HepG2 (cell line): ENCODE results near the gene NUDCD3. TPM values are rescaled to one million over a fixed set of nuclear protein-coding genes. Genes with fewer than 3 reads are reported as not detected.

ENCODE experiments used
- ATAC-seq: fragments of 200-7000 bp; cut with Tn5 transposase; 3 replicates; pipeline ENCODE4 v1.9.1; 2020; ENCODE audit warnings: mild to moderate bottlenecking, moderate library complexity
- BruUV-seq: library from RNA; stranded (reverse); fragments of 400-500 nt; replicated peaks from 2 replicates; lab custom pipeline; 2021; lab: Mats Ljungman, UMichigan
- CTCF ChIA-PET: fragments of 300-600 bp; formaldehyde crosslinking; extraction: SDS; loops from one replicate; lab custom pipeline; 2021; ENCODE audit warnings: low total read pairs, inconsistent platforms, low intra/inter-chr PET ratio; lab: Yijun Ruan, JAX
- POLR2A ChIA-PET: fragments of 350-600 bp; sonication (Branson Sonifier 250); formaldehyde crosslinking; loops from one replicate; lab custom pipeline; 2020; ENCODE audit warnings: antibody characterized with exemption, inconsistent platforms; lab: Yijun Ruan, JAX
- DNase-seq: peaks from one replicate; pipeline ENCODE4 v3.0.0-alpha.2; 2015; ENCODE audit warnings: low spot score
- FAIRE-seq: peaks from 3 replicates; lab custom pipeline; 2011; peaks lifted over from hg19 to GRCh38; lab: Jason Lieb, UNC
- H2AFZ ChIP-seq: one replicate; pipeline ENCODE4 v1.6.1; 2011; ENCODE audit warnings: low read length, inconsistent platforms
- H3K27ac ChIP-seq: fragments of 300-600 bp; 3 replicates; pipeline ENCODE4 v1.8.0; 2011; ENCODE audit warnings: mixed run types, mild to moderate bottlenecking, mixed read lengths, low read length, inconsistent platforms; ENCODE audit not compliant: insufficient read depth; ENCODE audit errors: extremely low read length
- H3K27me3 ChIP-seq, 2 experiments: fragments of 200-600 bp in 1 of 2; 2 replicates in 1 of 2; 3 replicates in 1 of 2; pipeline versions ENCODE4 v1.6.0 to v1.8.0; 2011; ENCODE audit warnings: low read length in 2 of 2, mild to moderate bottlenecking in 2 of 2, moderate library complexity in 2 of 2, inconsistent platforms in 1 of 2; ENCODE audit not compliant: insufficient read depth in 2 of 2, control insufficient read depth in 1 of 2
- H3K36me3 ChIP-seq, 2 experiments: fragments of 200-600 bp in 1 of 2; replicated peaks in 1 of 2; 2 replicates in 1 of 2; 3 replicates in 1 of 2; pipeline versions ENCODE4 v1.5.1 to v1.8.0; 2011; ENCODE audit warnings: low read length in 2 of 2, inconsistent platforms in 1 of 2; ENCODE audit not compliant: insufficient read depth in 2 of 2, control insufficient read depth in 1 of 2
- H3K4me1 ChIP-seq: 2 replicates; pipeline ENCODE4 v1.5.1; 2012; ENCODE audit warnings: low read length, inconsistent platforms; ENCODE audit not compliant: insufficient read depth
- H3K4me2 ChIP-seq: 2 replicates; pipeline ENCODE4 v1.6.0; 2011; ENCODE audit warnings: low read depth, low read length, inconsistent platforms
- H3K4me3 ChIP-seq, 3 experiments: fragments of 200-600 bp in 1 of 3; sonication (generic), shearing (Covaris generic) in 1 of 3; replicated peaks in 1 of 3; 2 replicates each; pipeline ENCODE4 v1.5.1; 2011 to 2016; ENCODE audit warnings: low read length in 3 of 3, inconsistent platforms in 2 of 3, low read depth in 2 of 3, mild to moderate bottlenecking in 2 of 3, control low read depth in 1 of 3, mixed read lengths in 1 of 3; ENCODE audit not compliant: insufficient read depth in 1 of 3
- H3K79me2 ChIP-seq: one replicate; pipeline ENCODE4 v1.6.1; 2011; ENCODE audit warnings: low read length, inconsistent platforms; ENCODE audit not compliant: insufficient read depth
- H3K9ac ChIP-seq: 2 replicates; pipeline ENCODE4 v1.6.0; 2011; ENCODE audit warnings: mild to moderate bottlenecking, low read depth, low read length, inconsistent platforms; ENCODE audit not compliant: insufficient read depth
- H3K9me3 ChIP-seq: 2 replicates; pipeline ENCODE4 v1.5.1; 2012; ENCODE audit warnings: mild to moderate bottlenecking, low read length
- H4K20me1 ChIP-seq: 2 replicates; pipeline ENCODE4 v1.6.0; 2011; ENCODE audit warnings: inconsistent platforms, mild to moderate bottlenecking, low read length, moderate library complexity; ENCODE audit not compliant: insufficient read depth
- BRD4 ChIP-seq: sonication (generic); formaldehyde crosslinking; IDR thresholded peaks from 2 replicates; pipeline ENCODE4 v1.4.0; 2020; ENCODE audit warnings: missing genetic modification reagents
- FOXA1 ChIP-seq, 2 experiments: fragments of 450-650 bp in 1 of 2; sonication (generic) in 1 of 2; formaldehyde crosslinking in 1 of 2; IDR thresholded peaks; 2 replicates each; pipeline versions ENCODE4 v1.4.0 to v1.6.1; 2016 to 2020; ENCODE audit warnings: missing genetic modification reagents in 1 of 2
- GATA4 ChIP-seq: sonication (generic); IDR thresholded peaks from 2 replicates; pipeline ENCODE4 v1.6.1; 2016; ENCODE audit warnings: antibody characterized with exemption, low read depth, borderline replicate concordance
- JDP2 ChIP-seq: sonication (generic); formaldehyde crosslinking; IDR thresholded peaks from 2 replicates; pipeline ENCODE4 v1.8.1; 2022; ENCODE audit warnings: missing genetic modification reagents, borderline replicate concordance
- NBN ChIP-seq: fragments of 450-650 bp; conservative IDR thresholded peaks from 2 replicates; pipeline ENCODE4 v1.6.1; 2017
- PAWR ChIP-seq: sonication (generic); formaldehyde crosslinking; IDR thresholded peaks from 2 replicates; pipeline ENCODE4 v1.4.0; 2020; ENCODE audit warnings: missing genetic modification reagents, mild to moderate bottlenecking, borderline replicate concordance
- PAX8 ChIP-seq: sonication (generic); formaldehyde crosslinking; IDR thresholded peaks from 2 replicates; pipeline ENCODE4 v1.8.0; 2022; ENCODE audit warnings: mild to moderate bottlenecking, missing genetic modification reagents, borderline replicate concordance
- SALL2 ChIP-seq: sonication (generic); formaldehyde crosslinking; IDR thresholded peaks from 2 replicates; pipeline ENCODE4 v1.8.1; 2023; ENCODE audit warnings: mild to moderate bottlenecking, missing genetic modification reagents, inconsistent platforms
- SIX4 ChIP-seq: sonication (generic); formaldehyde crosslinking; IDR thresholded peaks from 2 replicates; pipeline ENCODE4 v1.4.0; 2020; ENCODE audit warnings: missing genetic modification reagents
- ZBTB21 ChIP-seq: sonication (generic); formaldehyde crosslinking; IDR thresholded peaks from 2 replicates; pipeline ENCODE4 v1.4.0; 2020; ENCODE audit warnings: missing genetic modification reagents
- ZNF556 ChIP-seq: sonication (generic); formaldehyde crosslinking; IDR thresholded peaks from 2 replicates; pipeline ENCODE4 v1.4.0; 2020; ENCODE audit warnings: mild to moderate bottlenecking, missing genetic modification reagents, borderline replicate concordance
- ZNF567 ChIP-seq: sonication (generic); formaldehyde crosslinking; IDR thresholded peaks from 2 replicates; pipeline ENCODE4 v1.8.1; 2023; ENCODE audit warnings: mild to moderate bottlenecking, missing genetic modification reagents, borderline replicate concordance
- ZNF614 ChIP-seq: IDR thresholded peaks from 2 replicates; pipeline ENCODE4 v1.6.1; 2018; ENCODE audit warnings: missing biosample characterization, missing genetic modification reagents, inconsistent platforms, borderline replicate concordance
- ZNF629 ChIP-seq: sonication (generic); formaldehyde crosslinking; conservative IDR thresholded peaks from 2 replicates; pipeline ENCODE4 v1.5.0; 2020; ENCODE audit warnings: missing genetic modification reagents
- ZNF800 ChIP-seq: sonication (generic); formaldehyde crosslinking; IDR thresholded peaks from 2 replicates; pipeline ENCODE4 v1.4.0; 2020; ENCODE audit warnings: missing genetic modification reagents
- WGBS: methylation state at CpG from one replicate; pipeline ENCODE4 v1.1.6; 2017; ENCODE audit warnings: low lambda C conversion rate; 5-methylcytosine and 5-hydroxymethylcytosine counted together
- in situ Hi-C: cut with HindIII; loops from 2 replicates; pipeline ENCODE4 v1.10.0; 2017; ENCODE audit warnings: low pct_unique_long_range_greater_than_20kb; ENCODE audit not compliant: extremely low pct_ligation_motif_present
- intact Hi-C: fragments of 100-400 bp; cut with micrococcal nuclease; formaldehyde crosslinking; loops from one replicate; pipeline ENCODE4 v1.10.0; 2022; ENCODE audit not compliant: unreplicated experiment
- polyA plus RNA-seq, 8 experiments: library from polyadenylated mRNA; depleted of rRNA in 3 of 8; stranded (reverse) in 7 of 8; unstranded in 1 of 8; fragments of >200 nt; fragmentation: Illumina TruSeq in 4 of 8; extraction: Trizol in 4 of 8; gene quantifications; 2 replicates each; pipeline versions ENCODE4 v1.2.1 to v1.2.3, GENCODE V29; 2011 to 2016; ENCODE audit warnings: low read depth in 4 of 8, missing spikeins in 1 of 8, mixed read lengths in 1 of 8; ENCODE audit not compliant: insufficient read depth in 1 of 8
- total RNA-seq, 5 experiments: library from RNA; depleted of rRNA; stranded (reverse); fragments of >200 nt; fragmentation: Illumina TruSeq; extraction: Trizol; gene quantifications; 2 replicates each; pipeline ENCODE4 v1.2.3, GENCODE V29; 2016; ENCODE audit warnings: low read depth in 1 of 5

NUDCD3 gene
- total and polyA plus RNA-seq, 2 of the 13 experiments (the other 11 are each of a cell fraction or from before 2014, with no cell fraction given) = 20.8 to 49.9 TPM

GRCh38 chr7:44411306-44411705 is 79.2 kb downstream of the NUDCD3 start:
- CTCF ChIA-PET = no interaction called here
- no peak overlapping the region for H3K27ac ChIP-seq
- H4K20me1 ChIP-seq = no peaks in the 10 kb centered on the region
- POLR2A ChIA-PET = no interaction called here
- WGBS = 96% methylated on average over 2 of the region's 2 CpGs
- no peak overlapping the region for H3K4me2 ChIP-seq
- no TSS peak for BruUV-seq
- H3K27me3 ChIP-seq = no peaks in the 10 kb centered on the region
- H3K4me3 ChIP-seq = no peak overlapping the region
- no peaks in the 10 kb centered on the region for H3K4me1 ChIP-seq
- DNase-seq (no peak), FAIRE-seq (no peak)
- in situ Hi-C loops = no loop called here
- H3K36me3 ChIP-seq = peaks cover 4 to 17% of the 10 kb centered on the region in 2 experiments; a peak in 4 of 5 replicates
- no peaks in the 10 kb centered on the region for H3K9me3 ChIP-seq
- H3K79me2 ChIP-seq = no peaks in the 10 kb centered on the region
- TF ChIP-seq ZNF614 (CRISPR knock-in tag) (no peak), ZNF629 (CRISPR knock-in tag) (no peak), ZNF567 (CRISPR knock-in tag) (no peak), ZBTB21 (CRISPR knock-in tag) (no peak), ZNF556 (CRISPR knock-in tag) (no peak), PAX8 (CRISPR knock-in tag) (no peak), PAWR (CRISPR knock-in tag) (no peak), BRD4 (CRISPR knock-in tag) (no peak), ZNF800 (CRISPR knock-in tag) (no peak), SIX4 (no peak), NBN (no peak), GATA4 (no peak), JDP2 (CRISPR knock-in tag) (no peak), SALL2 (no peak), FOXA1 (IDR thresholded peaks at IDR 0.05) (no peak), FOXA1 (CRISPR knock-in tag; IDR thresholded peaks at IDR 0.05) (no peak)
- TF ChIP-seq, all 625 proteins: peak for 0
- no peak overlapping the region for H3K9ac ChIP-seq
- intact Hi-C loops = no loop called here
- no peak for ATAC-seq
- H2AFZ ChIP-seq = no peak overlapping the region
